ENCODE results near the gene ACVR1B. TPM values are rescaled to one million over a fixed set of nuclear protein-coding genes. Genes with fewer than 3 reads are reported as not detected.

ACVR1B gene
- total RNA-seq, 1 donor from 2014 or later = 34.9 TPM

DNA sequence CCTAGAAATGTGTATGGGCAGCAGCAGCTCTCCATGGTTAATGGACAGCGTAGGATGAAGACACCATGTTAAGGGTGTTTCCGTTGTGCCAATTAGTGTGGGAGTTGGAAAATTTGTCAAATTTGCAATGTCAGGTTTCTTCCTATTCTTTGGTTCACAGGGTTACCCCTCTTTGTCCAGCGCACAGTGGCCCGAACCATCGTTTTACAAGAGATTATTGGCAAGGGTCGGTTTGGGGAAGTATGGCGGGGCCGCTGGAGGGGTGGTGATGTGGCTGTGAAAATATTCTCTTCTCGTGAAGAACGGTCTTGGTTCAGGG is 29.3 kb downstream of the ACVR1B start:
- Histone ChIP-seq H3K9me3 (no peaks in the 10 kb centered on the region), H3K27me3 (ENCODE audit: low read depth) (no peaks in the 10 kb centered on the region), H3K4me3 (no peak overlapping the region), H3K27ac (no peak overlapping the region), H3K36me3 (peaks cover 89% of the 10 kb centered on the region), H3K4me1 (peaks cover 35% of the 10 kb centered on the region)
- ATAC-seq (no peak), DNase-seq (no peak)
- intact Hi-C loops (cut with DNase I) = loop anchor here (10.0 kb wide), 1 partner anchor 66 kb away; no protein-coding TSS in a partner anchor
- TF ChIP-seq, protein P1, sequence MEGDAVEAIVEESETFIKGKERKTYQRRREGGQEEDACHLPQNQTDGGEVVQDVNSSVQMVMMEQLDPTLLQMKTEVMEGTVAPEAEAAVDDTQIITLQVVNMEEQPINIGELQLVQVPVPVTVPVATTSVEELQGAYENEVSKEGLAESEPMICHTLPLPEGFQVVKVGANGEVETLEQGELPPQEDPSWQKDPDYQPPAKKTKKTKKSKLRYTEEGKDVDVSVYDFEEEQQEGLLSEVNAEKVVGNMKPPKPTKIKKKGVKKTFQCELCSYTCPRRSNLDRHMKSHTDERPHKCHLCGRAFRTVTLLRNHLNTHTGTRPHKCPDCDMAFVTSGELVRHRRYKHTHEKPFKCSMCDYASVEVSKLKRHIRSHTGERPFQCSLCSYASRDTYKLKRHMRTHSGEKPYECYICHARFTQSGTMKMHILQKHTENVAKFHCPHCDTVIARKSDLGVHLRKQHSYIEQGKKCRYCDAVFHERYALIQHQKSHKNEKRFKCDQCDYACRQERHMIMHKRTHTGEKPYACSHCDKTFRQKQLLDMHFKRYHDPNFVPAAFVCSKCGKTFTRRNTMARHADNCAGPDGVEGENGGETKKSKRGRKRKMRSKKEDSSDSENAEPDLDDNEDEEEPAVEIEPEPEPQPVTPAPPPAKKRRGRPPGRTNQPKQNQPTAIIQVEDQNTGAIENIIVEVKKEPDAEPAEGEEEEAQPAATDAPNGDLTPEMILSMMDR (IDR thresholded peaks at IDR 0.05) = no peak

DNA sequence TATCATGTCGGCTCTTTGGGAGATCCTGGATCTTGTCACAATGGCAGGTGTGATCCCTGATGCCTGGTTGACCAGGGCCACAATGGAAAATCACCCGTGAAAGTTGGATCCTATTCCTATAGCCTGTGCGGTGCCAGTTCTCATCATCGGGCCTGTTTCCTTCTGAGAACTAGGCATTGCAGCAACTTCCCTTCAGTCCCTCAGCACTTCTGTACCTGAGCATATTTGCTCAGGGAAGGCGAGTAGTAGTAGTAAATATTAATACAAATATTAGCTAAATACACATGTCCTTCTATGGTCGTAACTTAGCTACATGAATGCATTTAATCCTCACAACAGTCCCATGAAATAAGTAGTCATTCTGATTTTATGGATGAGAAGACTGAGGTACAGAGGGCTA is 33.2 kb downstream of the ACVR1B start:
- Histone ChIP-seq H3K36me3 (peaks cover 90% of the 10 kb centered on the region), H3K27me3 (ENCODE audit: low read depth) (no peaks in the 10 kb centered on the region), H3K9me3 (no peaks in the 10 kb centered on the region), H3K27ac (peak overlapping the region; percentile 24), H3K4me1 (peaks cover 13% of the 10 kb centered on the region), H3K4me3 (no peak overlapping the region)
- DNase-seq (no peak), ATAC-seq (peak; percentile 68 to 78)
- intact Hi-C loops (cut with DNase I) = loop anchor here (10.0 kb wide), 1 partner anchor 70 kb away; no protein-coding TSS in a partner anchor
- TF ChIP-seq, protein P1 (IDR thresholded peaks at IDR 0.05) = no peak

DNA sequence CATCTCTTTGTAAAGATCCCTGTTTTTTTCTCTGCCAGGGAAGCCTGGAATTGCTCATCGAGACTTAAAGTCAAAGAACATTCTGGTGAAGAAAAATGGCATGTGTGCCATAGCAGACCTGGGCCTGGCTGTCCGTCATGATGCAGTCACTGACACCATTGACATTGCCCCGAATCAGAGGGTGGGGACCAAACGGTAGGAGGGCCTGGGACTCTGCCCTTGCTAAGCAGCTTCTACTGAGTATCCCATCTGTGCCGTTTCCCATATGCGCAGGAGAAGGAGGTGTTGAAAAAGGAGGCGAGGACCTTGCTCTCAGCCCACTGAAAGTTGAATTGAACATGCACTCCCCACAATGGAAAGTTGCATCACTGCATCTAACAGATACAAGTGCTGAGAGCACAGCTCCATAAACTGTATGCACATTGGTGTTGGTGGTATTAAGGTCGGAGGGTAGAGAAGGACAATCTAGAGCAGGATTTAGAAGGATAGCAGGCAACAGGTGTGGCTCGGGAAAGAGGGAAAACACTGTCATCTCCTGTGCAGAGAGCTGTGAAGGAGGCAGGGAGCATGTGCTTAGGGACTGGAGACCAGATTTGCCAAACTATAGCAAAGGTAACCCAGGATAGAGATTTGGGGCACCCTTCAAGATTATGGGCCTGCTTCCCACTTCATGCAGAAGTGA is 33.8 kb downstream of the ACVR1B start:
- no peaks in the 10 kb centered on the region for H3K9me3 ChIP-seq
- TF ChIP-seq, protein P1 (IDR thresholded peaks at IDR 0.05) = no peak
- ATAC-seq (no peak), DNase-seq (no peak)
- no peak overlapping the region for H3K4me3 ChIP-seq
- H3K27me3 ChIP-seq (ENCODE audit: low read depth) = no peaks in the 10 kb centered on the region
- H3K36me3 ChIP-seq = peaks cover 93% of the 10 kb centered on the region
- peak overlapping the region; percentile 24 for H3K27ac ChIP-seq
- intact Hi-C loops (cut with DNase I) = loop anchor here (10.0 kb wide), 1 partner anchor 70 kb away; no protein-coding TSS in a partner anchor
- H3K4me1 ChIP-seq = peaks cover 6% of the 10 kb centered on the region

DNA sequence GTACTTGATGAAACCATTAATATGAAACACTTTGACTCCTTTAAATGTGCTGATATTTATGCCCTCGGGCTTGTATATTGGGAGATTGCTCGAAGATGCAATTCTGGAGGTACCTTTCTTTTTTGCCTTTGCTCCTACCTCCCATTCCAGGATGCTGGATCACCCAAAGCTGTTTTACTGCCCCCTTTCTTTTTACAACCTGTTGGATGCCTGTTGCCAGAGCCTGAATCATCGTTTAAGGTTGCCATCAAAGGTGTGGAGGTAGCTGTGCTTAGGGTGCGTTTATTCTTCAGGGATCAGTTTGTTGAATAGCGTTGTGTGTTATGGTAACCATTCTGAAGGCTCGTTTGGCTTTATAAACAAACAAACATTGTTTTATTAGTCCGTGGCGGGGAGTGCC is 35.3 kb downstream of the ACVR1B start:
- no peaks in the 10 kb centered on the region for H3K9me3 ChIP-seq
- DNase-seq (no peak), ATAC-seq (no peak)
- no peak overlapping the region for H3K4me3 ChIP-seq
- TF ChIP-seq, protein P1 (IDR thresholded peaks at IDR 0.05) = no peak
- H3K27ac ChIP-seq = no peak overlapping the region
- no peaks in the 10 kb centered on the region for H3K27me3 ChIP-seq (ENCODE audit: low read depth)
- no peaks in the 10 kb centered on the region for H3K4me1 ChIP-seq
- intact Hi-C loops (cut with DNase I) = loop anchor here (10.0 kb wide), 1 partner anchor 72 kb away; no protein-coding TSS in a partner anchor
- H3K36me3 ChIP-seq = peaks cover 93% of the 10 kb centered on the region

DNA sequence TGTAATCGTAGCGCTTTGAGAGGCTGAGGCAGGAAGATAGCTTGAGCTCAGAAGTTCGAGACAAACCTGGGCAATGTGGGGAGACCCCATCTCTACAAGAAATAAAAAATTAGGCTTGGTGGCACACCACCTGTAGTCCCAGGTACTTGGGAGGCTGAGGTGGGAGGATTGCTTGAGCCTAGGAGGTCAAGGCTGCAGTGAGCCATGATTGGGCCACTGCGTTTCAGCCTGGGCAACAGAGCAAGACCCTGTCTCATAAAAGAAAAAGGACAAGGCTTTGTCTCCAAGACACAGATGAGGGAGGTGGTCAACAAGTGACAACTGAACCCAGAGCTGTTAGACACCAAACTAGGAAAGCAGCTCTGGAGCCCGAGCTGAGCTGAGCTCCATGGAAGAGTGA is 40.7 kb downstream of the ACVR1B start:
- Histone ChIP-seq H3K4me1 (peaks cover 7% of the 10 kb centered on the region), H3K9me3 (no peaks in the 10 kb centered on the region), H3K36me3 (peaks cover 79% of the 10 kb centered on the region), H3K4me3 (no peak overlapping the region), H3K27ac (no peak overlapping the region), H3K27me3 (ENCODE audit: low read depth) (no peaks in the 10 kb centered on the region)
- intact Hi-C loops (cut with DNase I) = no loop called here
- TF ChIP-seq, protein P1 (IDR thresholded peaks at IDR 0.05) = no peak
- ATAC-seq = no peak
- DNase-seq = no peak
